PFSK-1 (cell line): ENCODE data around the gene NDOR1.

Source experiments
- FOXP2 ChIP-seq: optimal IDR thresholded peaks from 2 replicates; pipeline ENCODE3; 2011; ENCODE audit warnings: borderline replicate concordance, control low read depth, inconsistent platforms; ENCODE audit not compliant: insufficient read depth; ENCODE audit errors: extremely low read length, extremely low read depth
- POLR2AphosphoS5 ChIP-seq: IDR thresholded peaks from 2 replicates; pipeline ENCODE4 v1.6.1; 2012; ENCODE audit warnings: low read depth, mild to moderate bottlenecking, control low read depth, low read length, moderate library complexity
- REST ChIP-seq, 2 experiments: IDR thresholded peaks; 2 replicates each; pipeline versions ENCODE4 v1.6.1 to v1.8.0; 2011 to 2012; ENCODE audit warnings: low read depth in 2 of 2, low read length in 2 of 2, control low read depth in 1 of 2, inconsistent platforms in 1 of 2, mild to moderate bottlenecking in 1 of 2, moderate library complexity in 1 of 2; ENCODE audit not compliant: insufficient read depth in 1 of 2
- SIN3A ChIP-seq: IDR thresholded peaks from 2 replicates; pipeline ENCODE4 v1.6.1; 2012; ENCODE audit warnings: mild to moderate bottlenecking, low read length, moderate library complexity, borderline replicate concordance; ENCODE audit not compliant: insufficient read depth
- TAF1 ChIP-seq: IDR thresholded peaks from 2 replicates; pipeline ENCODE4 v1.6.1; 2012; ENCODE audit warnings: low read length, control low read depth, borderline replicate concordance; ENCODE audit not compliant: insufficient read depth

GRCh38 chr9:137250329-137251193, 45.1 kb downstream of the NDOR1 start:
- TF ChIP-seq POLR2AphosphoS5 (no peak), REST (IDR thresholded peaks at IDR 0.05; ENCODE audit: insufficient read depth in 1 of 2, low read depth in 2 of 2, low read length in 2 of 2) (no peak), SIN3A (no peak), TAF1 (no peak), FOXP2 (no peak)
